Fibroblast of lung (primary cell): ENCODE data around the gene PRRX2. TPM values are rescaled to one million over a fixed set of nuclear protein-coding genes. Genes with fewer than 3 reads are reported as not detected.

Source experiments
- DNase-seq, 2 donors: peaks; one replicate each; pipeline versions ENCODE4 v3.0.0 to v3.0.0-alpha.2; 2010; ENCODE audit warnings: low read depth in 2 of 2
- H2AFZ ChIP-seq: 2 replicates; pipeline ENCODE4 v1.5.1; 2012; ENCODE audit warnings: low read length, control low read depth, inconsistent platforms
- H3K27ac ChIP-seq: 2 replicates; pipeline ENCODE4 v1.5.1; 2011; ENCODE audit warnings: low read length, control low read depth; ENCODE audit not compliant: insufficient read depth
- H3K27me3 ChIP-seq: 2 replicates; pipeline ENCODE4 v1.5.1; 2011; ENCODE audit warnings: mild to moderate bottlenecking, low read length; ENCODE audit not compliant: control insufficient read depth, insufficient read depth
- H3K36me3 ChIP-seq: 2 replicates; pipeline ENCODE4 v1.5.1; 2011; ENCODE audit warnings: low read length; ENCODE audit not compliant: control insufficient read depth, insufficient read depth
- H3K4me1 ChIP-seq: 2 replicates; pipeline ENCODE4 v1.5.1; 2011; ENCODE audit warnings: low read length; ENCODE audit not compliant: control insufficient read depth, insufficient read depth; ENCODE audit errors: extremely low read depth
- H3K4me2 ChIP-seq: 2 replicates; pipeline ENCODE4 v1.5.1; 2011; ENCODE audit warnings: low read length, control low read depth; ENCODE audit not compliant: insufficient read depth; ENCODE audit errors: extremely low read depth
- H3K4me3 ChIP-seq, 4 experiments: fragments of 200-600 bp in 1 of 4; sonication (generic) in 1 of 4; replicated peaks in 1 of 4; 2 replicates each; pipeline ENCODE4 v1.5.1; 2011 to 2016; ENCODE audit warnings: low read length in 4 of 4, low read depth in 3 of 4, mild to moderate bottlenecking in 3 of 4, control low read depth in 2 of 4, inconsistent platforms in 1 of 4, mixed read lengths in 1 of 4; ENCODE audit not compliant: insufficient read depth in 1 of 4; ENCODE audit errors: control extremely low read depth in 1 of 4
- H3K79me2 ChIP-seq: 2 replicates; pipeline ENCODE4 v1.5.1; 2012; ENCODE audit warnings: mild to moderate bottlenecking, low read length, inconsistent platforms; ENCODE audit not compliant: control insufficient read depth, insufficient read depth
- H3K9ac ChIP-seq: 2 replicates; pipeline ENCODE4 v1.5.1; 2011; ENCODE audit warnings: mild to moderate bottlenecking, low read length, control low read depth; ENCODE audit not compliant: insufficient read depth
- H3K9me3 ChIP-seq: 2 replicates; pipeline ENCODE4 v1.5.1; 2012; ENCODE audit warnings: low read depth, low read length; ENCODE audit not compliant: control insufficient read depth, insufficient read depth
- H4K20me1 ChIP-seq: 2 replicates; pipeline ENCODE4 v1.5.1; 2011; ENCODE audit warnings: low read length; ENCODE audit not compliant: control insufficient read depth, insufficient read depth; ENCODE audit errors: extremely low read depth
- CTCF ChIP-seq, 2 donors: IDR thresholded peaks in 1 of 2; conservative IDR thresholded peaks in 1 of 2; 1 replicate in 1 of 2; 2 replicates in 1 of 2; pipeline ENCODE4 v1.5.1; 2011 to 2012; ENCODE audit warnings: low read length in 2 of 2, control low read depth in 1 of 2, inconsistent platforms in 1 of 2, low read depth in 1 of 2, mild to moderate bottlenecking in 1 of 2
- EZH2 ChIP-seq: IDR thresholded peaks from 2 replicates; pipeline ENCODE4 v1.5.1; 2012; ENCODE audit warnings: low read length, control low read depth, mild to moderate bottlenecking; ENCODE audit errors: missing control alignments
- polyA plus RNA-seq, 2 donors: library from polyadenylated mRNA; depleted of rRNA in 1 of 2; stranded (reverse) in 1 of 2; unstranded in 1 of 2; fragments of >200 nt; gene quantifications; 2 replicates each; pipeline ENCODE4 v1.2.1, GENCODE V29; 2011 to 2012; ENCODE audit warnings: missing spikeins in 1 of 2
- total RNA-seq: library from RNA; depleted of rRNA; stranded (reverse); fragments of >200 nt; gene quantifications from 2 replicates; pipeline ENCODE4 v1.2.1, GENCODE V29; 2014

Gene PRRX2
- total and polyA plus RNA-seq, 2 donors (not counting 1 experiment from before 2014, with no cell fraction given), result 4.4 to 11.7 TPM

GRCh38 chr9:129718647-129719046, 53.2 kb downstream of the PRRX2 start:
- no peak for DNase-seq
- H3K27ac ChIP-seq, result no peak overlapping the region
- H3K4me2 ChIP-seq, result no peak overlapping the region
- H2AFZ ChIP-seq, result no peak overlapping the region
- no peaks in the 10 kb centered on the region for H3K79me2 ChIP-seq
- H3K4me1 ChIP-seq, result peaks cover 4% of the 10 kb centered on the region
- H4K20me1 ChIP-seq, result no peaks in the 10 kb centered on the region
- H3K36me3 ChIP-seq, result no peaks in the 10 kb centered on the region
- no peak overlapping the region for H3K9ac ChIP-seq
- H3K9me3 ChIP-seq, result no peaks in the 10 kb centered on the region
- H3K27me3 ChIP-seq, result no peaks in the 10 kb centered on the region
- no peak overlapping the region for H3K4me3 ChIP-seq
- TF ChIP-seq CTCF (conservative IDR thresholded peaks at IDR 0.05 in 1 of 2, IDR thresholded peaks at IDR 0.05 in 1 of 2; ENCODE audit: low read depth in 1 of 2, low read length in 2 of 2), result no peak
- no peak for TF ChIP-seq EZH2

DNA sequence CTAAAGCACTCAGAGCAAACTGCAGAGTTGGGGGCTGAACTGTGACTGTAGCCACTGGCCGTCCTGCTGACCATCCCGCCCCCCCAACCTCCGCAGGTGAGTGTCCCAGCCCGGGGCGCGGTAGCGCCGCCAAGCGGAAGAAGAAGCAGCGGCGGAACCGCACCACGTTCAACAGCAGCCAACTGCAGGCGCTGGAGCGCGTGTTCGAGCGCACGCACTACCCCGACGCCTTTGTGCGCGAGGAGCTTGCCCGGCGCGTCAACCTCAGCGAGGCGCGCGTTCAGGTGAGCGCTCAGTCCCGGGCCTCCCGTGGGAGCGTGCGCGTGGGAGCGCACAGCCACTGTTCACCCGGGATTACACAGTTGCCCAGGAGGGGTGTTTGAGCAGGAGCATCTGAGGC, 53.7 kb downstream of the PRRX2 start:
- TF ChIP-seq CTCF (conservative IDR thresholded peaks at IDR 0.05 in 1 of 2, IDR thresholded peaks at IDR 0.05 in 1 of 2; ENCODE audit: low read depth in 1 of 2, low read length in 2 of 2) (no peak), EZH2 (no peak)
- H3K4me1 ChIP-seq, result peaks cover 4% of the 10 kb centered on the region
- DNase-seq, result no peak
- H3K4me2 ChIP-seq, result no peak overlapping the region
- no peaks in the 10 kb centered on the region for H3K79me2 ChIP-seq
- H3K9ac ChIP-seq, result no peak overlapping the region
- no peak overlapping the region for H3K4me3 ChIP-seq
- no peaks in the 10 kb centered on the region for H3K36me3 ChIP-seq
- no peaks in the 10 kb centered on the region for H3K27me3 ChIP-seq
- H3K27ac ChIP-seq, result no peak overlapping the region
- H2AFZ ChIP-seq, result no peak overlapping the region
- H4K20me1 ChIP-seq, result no peaks in the 10 kb centered on the region
- H3K9me3 ChIP-seq, result no peaks in the 10 kb centered on the region

- H3K36me3 ChIP-seq, result no peaks in the 10 kb centered on the region
- H3K4me1 ChIP-seq, result peaks cover 4% of the 10 kb centered on the region
- TF ChIP-seq CTCF (conservative IDR thresholded peaks at IDR 0.05 in 1 of 2, IDR thresholded peaks at IDR 0.05 in 1 of 2; ENCODE audit: low read depth in 1 of 2, low read length in 2 of 2), result no peak
- TF ChIP-seq EZH2, result no peak
- H3K4me3 ChIP-seq, result no peak overlapping the region
- no peaks in the 10 kb centered on the region for H3K9me3 ChIP-seq
- DNase-seq, result no peak
- no peak overlapping the region for H3K4me2 ChIP-seq
- H3K27me3 ChIP-seq, result no peaks in the 10 kb centered on the region
- no peak overlapping the region for H3K9ac ChIP-seq
- H2AFZ ChIP-seq, result no peak overlapping the region
- no peaks in the 10 kb centered on the region for H4K20me1 ChIP-seq
- no peaks in the 10 kb centered on the region for H3K79me2 ChIP-seq
- H3K27ac ChIP-seq, result no peak overlapping the region
Measured at GRCh38 chr9:129720181-129720864, 54.9 kb downstream of the PRRX2 start.
